Measurements from ENCODE around the gene CST11. TPM values are rescaled to one million over a fixed set of nuclear protein-coding genes. Genes with fewer than 3 reads are reported as not detected.
"Not testable (repeated sequence)": the region's sequence is repeated elsewhere in the genome, so short reads cannot be mapped to it uniquely, and the experiment has no call there.

Gene CST11
- total and polyA plus RNA-seq, 10 of the 15 experiments (the other 5 are each of a cell fraction or from before 2014, with no cell fraction given): 0.33 TPM; not detected in 9

GRCh38 chr20:23472306-23472705 is 19.6 kb upstream of the CST11 start:
- intact Hi-C loops (cut with micrococcal nuclease; ENCODE audit: unreplicated experiment); H3K4me3 ChIP-seq; BruUV-seq (replicated peaks); H4K20me1 ChIP-seq (ENCODE audit: control insufficient read depth, insufficient read depth); H3K9me3 ChIP-seq (replicated peaks; ENCODE audit: control insufficient read depth, insufficient read depth, low read length); H3K36me3 ChIP-seq (ENCODE audit: control insufficient read depth in 2 of 2, insufficient read depth in 2 of 2, low read length in 1 of 2); H3K27ac ChIP-seq (ENCODE audit: control insufficient read depth, insufficient read depth); H3K9ac ChIP-seq (ENCODE audit: control insufficient read depth, insufficient read depth, low read length); CTCF ChIA-PET; POLR2A ChIA-PET; RAD21 ChIA-PET (ENCODE audit: unreplicated experiment); H3K4me2 ChIP-seq (ENCODE audit: control insufficient read depth, insufficient read depth); H3K79me2 ChIP-seq (ENCODE audit: control insufficient read depth, insufficient read depth, low read length); FAIRE-seq; H3K4me1 ChIP-seq (ENCODE audit: control insufficient read depth, insufficient read depth, low read length); ATAC-seq; SMC1A ChIA-PET (ENCODE audit: uncharacterized antibody, unreplicated experiment); DNase-seq (ENCODE audit: low read depth, low spot score); H3K27me3 ChIP-seq (replicated peaks in 1 of 2; ENCODE audit: control insufficient read depth in 2 of 2, insufficient read depth in 2 of 2, low read length in 1 of 2); H2AFZ ChIP-seq (ENCODE audit: control insufficient read depth, low read depth, low read length): not testable (repeated sequence)
- in situ Hi-C loops (cut with MboI): loop anchor here (10.0 kb wide), 1 partner anchor 58 kb away; no protein-coding TSS in a partner anchor
- 47% methylated on average over 5 of the region's 5 CpGs for WGBS (ENCODE audit: insufficient coverage, insufficient replicate concordance, low lambda C conversion rate, missing lambda C conversion rate)

GRCh38 chr20:23466961-23467360 is 14.3 kb upstream of the CST11 start:
- BruUV-seq (replicated peaks); H3K4me2 ChIP-seq (ENCODE audit: control insufficient read depth, insufficient read depth); H4K20me1 ChIP-seq (ENCODE audit: control insufficient read depth, insufficient read depth); H3K79me2 ChIP-seq (ENCODE audit: control insufficient read depth, insufficient read depth, low read length); DNase-seq (ENCODE audit: low read depth, low spot score); H3K9me3 ChIP-seq (replicated peaks; ENCODE audit: control insufficient read depth, insufficient read depth, low read length); H3K4me3 ChIP-seq; RAD21 ChIA-PET (ENCODE audit: unreplicated experiment); POLR2A ChIA-PET; in situ Hi-C loops (cut with MboI); H3K9ac ChIP-seq (ENCODE audit: control insufficient read depth, insufficient read depth, low read length); ATAC-seq; H2AFZ ChIP-seq (ENCODE audit: control insufficient read depth, low read depth, low read length); H3K4me1 ChIP-seq (ENCODE audit: control insufficient read depth, insufficient read depth, low read length); H3K36me3 ChIP-seq (ENCODE audit: control insufficient read depth in 2 of 2, insufficient read depth in 2 of 2, low read length in 1 of 2); intact Hi-C loops (cut with micrococcal nuclease; ENCODE audit: unreplicated experiment); H3K27ac ChIP-seq (ENCODE audit: control insufficient read depth, insufficient read depth); H3K27me3 ChIP-seq (replicated peaks in 1 of 2; ENCODE audit: control insufficient read depth in 2 of 2, insufficient read depth in 2 of 2, low read length in 1 of 2); FAIRE-seq; CTCF ChIA-PET: not testable (repeated sequence)
- 0% methylated on average over 3 of the region's 3 CpGs for WGBS (ENCODE audit: insufficient coverage, insufficient replicate concordance, low lambda C conversion rate, missing lambda C conversion rate)
- SMC1A ChIA-PET (ENCODE audit: uncharacterized antibody, unreplicated experiment): interaction anchor here (1.1 kb wide), 1 partner anchor 81 kb away, joined by 3 read pairs; no protein-coding TSS in a partner anchor

- intact Hi-C loops (cut with micrococcal nuclease; ENCODE audit: unreplicated experiment): no loop called here
- TF ChIP-seq FOXK2 (IDR thresholded peaks at IDR 0.05) (no peak), TCF3 (IDR thresholded peaks at IDR 0.05; ENCODE audit: borderline replicate concordance, insufficient read depth, low read depth, low read length) (no peak), PRDM15 (CRISPR knock-in tag; IDR thresholded peaks at IDR 0.05) (no peak)
These were observed 8.5 kb upstream of the CST11 start for GRCh38 chr20:23461180-23461579.

More at GRCh38 chr20:23461180-23461579, 8.5 kb upstream of the CST11 start:
- FAIRE-seq (no peak), ATAC-seq (no peak), DNase-seq (ENCODE audit: low read depth, low spot score) (no peak)
- no peaks in the 10 kb centered on the region for H3K79me2 ChIP-seq (ENCODE audit: control insufficient read depth, insufficient read depth, low read length)
- H3K27ac ChIP-seq (ENCODE audit: control insufficient read depth, insufficient read depth): no peak overlapping the region
- H3K4me3 ChIP-seq: no peak overlapping the region
- peaks cover 2% of the 10 kb centered on the region in 2 experiments; a peak in 1 of 4 replicates for H3K27me3 ChIP-seq (replicated peaks in 1 of 2; ENCODE audit: control insufficient read depth in 2 of 2, insufficient read depth in 2 of 2, low read length in 1 of 2)
- no peaks in the 10 kb centered on the region for H4K20me1 ChIP-seq (ENCODE audit: control insufficient read depth, insufficient read depth)
- ChIA-PET RAD21 (ENCODE audit: unreplicated experiment) (no interaction called here), POLR2A (no interaction called here), SMC1A (ENCODE audit: uncharacterized antibody, unreplicated experiment) (no interaction called here), CTCF (no interaction called here)
- WGBS (ENCODE audit: insufficient coverage, insufficient replicate concordance, low lambda C conversion rate, missing lambda C conversion rate): 71% methylated on average over 1 of the region's 1 CpG
- H3K9me3 ChIP-seq (replicated peaks; ENCODE audit: control insufficient read depth, insufficient read depth, low read length): no peaks in the 10 kb centered on the region
- BruUV-seq (replicated peaks): no TSS peak
- H3K9ac ChIP-seq (ENCODE audit: control insufficient read depth, insufficient read depth, low read length): no peak overlapping the region
- no peaks in the 10 kb centered on the region for H3K4me1 ChIP-seq (ENCODE audit: control insufficient read depth, insufficient read depth, low read length)
- no peak overlapping the region for H2AFZ ChIP-seq (ENCODE audit: control insufficient read depth, low read depth, low read length)
- H3K36me3 ChIP-seq (ENCODE audit: control insufficient read depth in 2 of 2, insufficient read depth in 2 of 2, low read length in 1 of 2): no peaks in the 10 kb centered on the region
- in situ Hi-C loops (cut with MboI): no loop called here
- H3K4me2 ChIP-seq (ENCODE audit: control insufficient read depth, insufficient read depth): no peak overlapping the region
